ENCODE results near the gene SMURF2.

DNA sequence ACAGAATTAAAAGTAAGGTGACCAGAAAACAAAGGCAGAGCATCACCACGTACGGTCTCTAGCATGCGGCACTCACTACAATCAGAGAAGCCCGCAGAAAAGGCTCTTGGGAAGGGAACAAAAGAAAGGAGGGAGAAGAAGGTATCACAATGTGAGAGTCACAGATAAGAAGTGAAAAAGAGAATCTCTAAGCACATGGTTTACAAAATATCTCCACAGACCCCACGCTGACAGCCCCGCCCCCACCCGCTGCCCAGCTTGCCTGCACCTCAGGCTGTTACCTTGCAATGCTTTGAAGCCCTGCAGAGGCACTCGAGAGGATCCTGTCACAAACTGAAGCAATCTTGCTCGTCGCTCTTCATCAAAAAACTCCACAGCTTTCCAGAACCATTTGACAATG is 114.8 kb downstream of the SMURF2 start:
- TF ChIP-seq NR2C2 (CRISPR knock-in tag; IDR thresholded peaks at IDR 0.05) (no peak), MAX (CRISPR knock-in tag; IDR thresholded peaks at IDR 0.05) (no peak), RELA (CRISPR knock-in tag; IDR thresholded peaks at IDR 0.05; ENCODE audit: borderline replicate concordance) (no peak), ESRRA (CRISPR knock-in tag; IDR thresholded peaks at IDR 0.05; ENCODE audit: borderline replicate concordance) (no peak), ZNF121 (CRISPR knock-in tag; IDR thresholded peaks at IDR 0.05) (no peak), ZBTB21 (CRISPR knock-in tag; IDR thresholded peaks at IDR 0.05; ENCODE audit: borderline replicate concordance) (no peak), IRF2 (CRISPR knock-in tag; IDR thresholded peaks at IDR 0.05; ENCODE audit: borderline replicate concordance, low read depth) (no peak), ATF1 (CRISPR knock-in tag; IDR thresholded peaks at IDR 0.05) (no peak)
- TF ChIP-seq, protein P1, sequence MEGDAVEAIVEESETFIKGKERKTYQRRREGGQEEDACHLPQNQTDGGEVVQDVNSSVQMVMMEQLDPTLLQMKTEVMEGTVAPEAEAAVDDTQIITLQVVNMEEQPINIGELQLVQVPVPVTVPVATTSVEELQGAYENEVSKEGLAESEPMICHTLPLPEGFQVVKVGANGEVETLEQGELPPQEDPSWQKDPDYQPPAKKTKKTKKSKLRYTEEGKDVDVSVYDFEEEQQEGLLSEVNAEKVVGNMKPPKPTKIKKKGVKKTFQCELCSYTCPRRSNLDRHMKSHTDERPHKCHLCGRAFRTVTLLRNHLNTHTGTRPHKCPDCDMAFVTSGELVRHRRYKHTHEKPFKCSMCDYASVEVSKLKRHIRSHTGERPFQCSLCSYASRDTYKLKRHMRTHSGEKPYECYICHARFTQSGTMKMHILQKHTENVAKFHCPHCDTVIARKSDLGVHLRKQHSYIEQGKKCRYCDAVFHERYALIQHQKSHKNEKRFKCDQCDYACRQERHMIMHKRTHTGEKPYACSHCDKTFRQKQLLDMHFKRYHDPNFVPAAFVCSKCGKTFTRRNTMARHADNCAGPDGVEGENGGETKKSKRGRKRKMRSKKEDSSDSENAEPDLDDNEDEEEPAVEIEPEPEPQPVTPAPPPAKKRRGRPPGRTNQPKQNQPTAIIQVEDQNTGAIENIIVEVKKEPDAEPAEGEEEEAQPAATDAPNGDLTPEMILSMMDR (IDR thresholded peaks at IDR 0.05), result no peak
- TF ChIP-seq, protein P2, sequence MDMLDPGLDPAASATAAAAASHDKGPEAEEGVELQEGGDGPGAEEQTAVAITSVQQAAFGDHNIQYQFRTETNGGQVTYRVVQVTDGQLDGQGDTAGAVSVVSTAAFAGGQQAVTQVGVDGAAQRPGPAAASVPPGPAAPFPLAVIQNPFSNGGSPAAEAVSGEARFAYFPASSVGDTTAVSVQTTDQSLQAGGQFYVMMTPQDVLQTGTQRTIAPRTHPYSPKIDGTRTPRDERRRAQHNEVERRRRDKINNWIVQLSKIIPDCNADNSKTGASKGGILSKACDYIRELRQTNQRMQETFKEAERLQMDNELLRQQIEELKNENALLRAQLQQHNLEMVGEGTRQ (CRISPR knock-in tag; IDR thresholded peaks at IDR 0.05), result no peak
- TF ChIP-seq, protein P3, sequence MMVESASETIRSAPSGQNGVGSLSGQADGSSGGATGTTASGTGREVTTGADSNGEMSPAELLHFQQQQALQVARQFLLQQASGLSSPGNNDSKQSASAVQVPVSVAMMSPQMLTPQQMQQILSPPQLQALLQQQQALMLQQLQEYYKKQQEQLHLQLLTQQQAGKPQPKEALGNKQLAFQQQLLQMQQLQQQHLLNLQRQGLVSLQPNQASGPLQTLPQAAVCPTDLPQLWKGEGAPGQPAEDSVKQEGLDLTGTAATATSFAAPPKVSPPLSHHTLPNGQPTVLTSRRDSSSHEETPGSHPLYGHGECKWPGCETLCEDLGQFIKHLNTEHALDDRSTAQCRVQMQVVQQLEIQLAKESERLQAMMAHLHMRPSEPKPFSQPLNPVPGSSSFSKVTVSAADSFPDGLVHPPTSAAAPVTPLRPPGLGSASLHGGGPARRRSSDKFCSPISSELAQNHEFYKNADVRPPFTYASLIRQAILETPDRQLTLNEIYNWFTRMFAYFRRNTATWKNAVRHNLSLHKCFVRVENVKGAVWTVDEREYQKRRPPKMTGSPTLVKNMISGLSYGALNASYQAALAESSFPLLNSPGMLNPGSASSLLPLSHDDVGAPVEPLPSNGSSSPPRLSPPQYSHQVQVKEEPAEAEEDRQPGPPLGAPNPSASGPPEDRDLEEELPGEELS (CRISPR knock-in tag; IDR thresholded peaks at IDR 0.05), result no peak
- TF ChIP-seq, protein P4, sequence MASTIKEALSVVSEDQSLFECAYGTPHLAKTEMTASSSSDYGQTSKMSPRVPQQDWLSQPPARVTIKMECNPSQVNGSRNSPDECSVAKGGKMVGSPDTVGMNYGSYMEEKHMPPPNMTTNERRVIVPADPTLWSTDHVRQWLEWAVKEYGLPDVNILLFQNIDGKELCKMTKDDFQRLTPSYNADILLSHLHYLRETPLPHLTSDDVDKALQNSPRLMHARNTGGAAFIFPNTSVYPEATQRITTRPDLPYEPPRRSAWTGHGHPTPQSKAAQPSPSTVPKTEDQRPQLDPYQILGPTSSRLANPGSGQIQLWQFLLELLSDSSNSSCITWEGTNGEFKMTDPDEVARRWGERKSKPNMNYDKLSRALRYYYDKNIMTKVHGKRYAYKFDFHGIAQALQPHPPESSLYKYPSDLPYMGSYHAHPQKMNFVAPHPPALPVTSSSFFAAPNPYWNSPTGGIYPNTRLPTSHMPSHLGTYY (CRISPR knock-in tag; IDR thresholded peaks at IDR 0.05), result no peak

Data from WTC11 (cell line).